ENCODE results near the gene COL1A1. TPM values are rescaled to one million over a fixed set of nuclear protein-coding genes. Genes with fewer than 3 reads are reported as not detected.

The COL1A1 gene
- total and polyA plus RNA-seq, 2 donors from 2014 or later, result 9.2 to 142 TPM

DNA sequence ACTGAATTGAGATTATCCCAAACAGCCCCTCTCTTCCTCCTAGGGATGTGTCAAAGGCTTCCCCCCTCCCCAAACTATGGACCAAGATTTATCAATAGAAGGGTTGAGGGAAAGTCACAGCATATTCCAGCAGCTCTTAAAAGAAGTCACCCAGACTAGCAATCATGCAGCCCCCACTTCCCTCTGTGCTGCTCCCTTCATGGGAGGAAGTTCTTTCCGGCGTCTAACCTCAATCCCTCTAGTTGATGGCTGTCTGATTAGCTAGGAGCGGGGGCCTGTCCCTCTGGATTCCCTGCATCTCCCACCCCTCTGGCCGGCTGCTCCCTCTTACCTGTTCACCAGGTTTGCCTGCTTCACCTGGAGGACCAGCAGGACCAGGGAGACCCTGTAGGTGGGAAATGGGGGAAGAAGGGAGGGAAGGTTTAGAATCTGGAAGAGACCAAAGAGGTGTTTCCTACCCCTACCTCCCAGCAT is 9.2 kb downstream of the COL1A1 start:
- DNase-seq (no peak), FAIRE-seq (no peak)
- Histone ChIP-seq H3K4me3 (ENCODE audit: low read length in 3 of 3) (no peak overlapping the region), H3K9ac (ENCODE audit: low read length in 3 of 3) (no peak overlapping the region), H3K4me1 (ENCODE audit: control insufficient read depth in 2 of 3, insufficient read depth in 2 of 3, low read depth in 1 of 3, low read length in 3 of 3) (no peaks in the 10 kb centered on the region), H3K36me3 (ENCODE audit: control insufficient read depth in 2 of 3, insufficient read depth in 3 of 3, low read length in 3 of 3) (peaks cover 0 to 9% (median 2%) of the 10 kb centered on the region in 3 donors), H3K9me3 (ENCODE audit: control insufficient read depth in 2 of 3, insufficient read depth in 1 of 3, low read length in 3 of 3) (no peaks in the 10 kb centered on the region), H3K27ac (ENCODE audit: low read depth in 2 of 2, low read length in 2 of 2) (no peak overlapping the region), H3K27me3 (ENCODE audit: control insufficient read depth, insufficient read depth, low read length) (no peaks in the 10 kb centered on the region)
- TF ChIP-seq, protein P1, sequence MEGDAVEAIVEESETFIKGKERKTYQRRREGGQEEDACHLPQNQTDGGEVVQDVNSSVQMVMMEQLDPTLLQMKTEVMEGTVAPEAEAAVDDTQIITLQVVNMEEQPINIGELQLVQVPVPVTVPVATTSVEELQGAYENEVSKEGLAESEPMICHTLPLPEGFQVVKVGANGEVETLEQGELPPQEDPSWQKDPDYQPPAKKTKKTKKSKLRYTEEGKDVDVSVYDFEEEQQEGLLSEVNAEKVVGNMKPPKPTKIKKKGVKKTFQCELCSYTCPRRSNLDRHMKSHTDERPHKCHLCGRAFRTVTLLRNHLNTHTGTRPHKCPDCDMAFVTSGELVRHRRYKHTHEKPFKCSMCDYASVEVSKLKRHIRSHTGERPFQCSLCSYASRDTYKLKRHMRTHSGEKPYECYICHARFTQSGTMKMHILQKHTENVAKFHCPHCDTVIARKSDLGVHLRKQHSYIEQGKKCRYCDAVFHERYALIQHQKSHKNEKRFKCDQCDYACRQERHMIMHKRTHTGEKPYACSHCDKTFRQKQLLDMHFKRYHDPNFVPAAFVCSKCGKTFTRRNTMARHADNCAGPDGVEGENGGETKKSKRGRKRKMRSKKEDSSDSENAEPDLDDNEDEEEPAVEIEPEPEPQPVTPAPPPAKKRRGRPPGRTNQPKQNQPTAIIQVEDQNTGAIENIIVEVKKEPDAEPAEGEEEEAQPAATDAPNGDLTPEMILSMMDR (IDR thresholded peaks at IDR 0.05; ENCODE audit: borderline replicate concordance, extremely low read depth, insufficient read depth), result no peak
- intact Hi-C loops (cut with DNase I), result no loop called here

- intact Hi-C loops (cut with DNase I), result no loop called here
- DNase-seq, result peak in 1 of 5 donors; percentile 61
- no peak for FAIRE-seq
- no peaks in the 10 kb centered on the region for H3K27me3 ChIP-seq (ENCODE audit: control insufficient read depth, insufficient read depth, low read length)
- H3K36me3 ChIP-seq (ENCODE audit: control insufficient read depth in 2 of 3, insufficient read depth in 3 of 3, low read length in 3 of 3), result peaks cover 0 to 5% (median 0%) of the 10 kb centered on the region in 3 donors
- no peak overlapping the region for H3K4me3 ChIP-seq (ENCODE audit: low read length in 3 of 3)
- H3K27ac ChIP-seq (ENCODE audit: low read depth in 2 of 2, low read length in 2 of 2), result no peak overlapping the region
- TF ChIP-seq, protein P1 (IDR thresholded peaks at IDR 0.05; ENCODE audit: borderline replicate concordance, extremely low read depth, insufficient read depth), result no peak
- H3K9me3 ChIP-seq (ENCODE audit: control insufficient read depth in 2 of 3, insufficient read depth in 1 of 3, low read length in 3 of 3), result no peaks in the 10 kb centered on the region
- no peak overlapping the region for H3K9ac ChIP-seq (ENCODE audit: low read length in 3 of 3)
- H3K4me1 ChIP-seq (ENCODE audit: control insufficient read depth in 2 of 3, insufficient read depth in 2 of 3, low read depth in 1 of 3, low read length in 3 of 3), result no peaks in the 10 kb centered on the region
These were observed 9.9 kb downstream of the COL1A1 start for GRCh38 chr17:50191359-50192143.

- FAIRE-seq (no peak), DNase-seq (no peak)
- TF ChIP-seq, protein P1 (IDR thresholded peaks at IDR 0.05; ENCODE audit: borderline replicate concordance, extremely low read depth, insufficient read depth), result no peak
- no peak overlapping the region for H3K27ac ChIP-seq (ENCODE audit: low read depth in 2 of 2, low read length in 2 of 2)
- no peaks in the 10 kb centered on the region for H3K27me3 ChIP-seq (ENCODE audit: control insufficient read depth, insufficient read depth, low read length)
- intact Hi-C loops (cut with DNase I), result no loop called here
- no peaks in the 10 kb centered on the region for H3K4me1 ChIP-seq (ENCODE audit: control insufficient read depth in 2 of 3, insufficient read depth in 2 of 3, low read depth in 1 of 3, low read length in 3 of 3)
- no peaks in the 10 kb centered on the region for H3K9me3 ChIP-seq (ENCODE audit: control insufficient read depth in 2 of 3, insufficient read depth in 1 of 3, low read length in 3 of 3)
- H3K9ac ChIP-seq (ENCODE audit: low read length in 3 of 3), result no peak overlapping the region
- no peak overlapping the region for H3K4me3 ChIP-seq (ENCODE audit: low read length in 3 of 3)
- peaks cover 0 to 2% (median 0%) of the 10 kb centered on the region in 3 donors for H3K36me3 ChIP-seq (ENCODE audit: control insufficient read depth in 2 of 3, insufficient read depth in 3 of 3, low read length in 3 of 3)
These were observed 10.7 kb downstream of the COL1A1 start for GRCh38 chr17:50190603-50191358.
